DMS79 treated with DMSO at 0.1 percent for 48 hours (cell line): ENCODE data around the gene CD300LG.
"Not testable (repeated sequence)": the region's sequence is repeated elsewhere in the genome, so short reads cannot be mapped to it uniquely, and the experiment has no call there.

ENCODE experiments used
- DNase-seq: peaks from one replicate; lab custom pipeline; 2025; lab: John Stamatoyannopoulos, UW

CD300LG gene

DNA sequence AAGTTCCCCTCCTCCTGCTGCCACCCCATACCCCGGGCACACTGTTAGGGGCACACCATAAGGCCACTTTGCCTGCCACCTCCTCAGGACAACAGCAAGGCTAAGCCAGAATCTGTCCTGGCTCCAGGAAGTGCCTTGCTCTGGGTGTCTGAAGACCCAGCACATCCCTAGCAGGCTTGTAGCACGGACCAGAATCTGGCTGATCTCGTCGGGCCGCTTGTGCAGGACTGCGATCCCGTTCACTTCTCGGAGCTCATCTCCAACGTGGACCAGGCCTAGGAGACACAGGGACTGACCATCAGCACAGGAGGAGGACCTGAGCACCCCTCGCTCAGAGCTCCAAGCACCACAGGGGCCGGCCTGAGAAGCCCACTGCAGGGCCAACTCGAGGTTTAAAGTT is 21.4 kb upstream of the CD300LG start:
- DNase-seq, result no peak

DNA sequence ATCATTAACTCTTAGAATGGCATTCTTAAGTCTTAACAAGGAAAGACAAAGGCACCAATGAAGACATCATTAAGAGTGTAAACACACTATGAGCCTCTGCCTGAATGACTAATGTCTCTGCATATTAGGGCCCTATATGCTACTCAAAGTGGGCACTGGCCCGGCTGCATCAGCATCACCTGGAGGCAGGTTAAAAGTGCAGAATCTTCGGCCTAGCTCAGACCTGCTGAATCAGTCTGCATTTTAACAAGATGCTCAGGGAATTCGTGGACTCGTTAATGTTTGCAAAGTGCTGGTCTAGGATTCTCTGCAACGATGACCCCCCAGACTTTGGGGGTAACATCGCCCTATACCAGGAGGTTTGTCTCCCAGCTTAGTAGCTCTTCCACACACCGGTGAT is 20.8 kb upstream of the CD300LG start:
- DNase-seq, result no peak

DNA sequence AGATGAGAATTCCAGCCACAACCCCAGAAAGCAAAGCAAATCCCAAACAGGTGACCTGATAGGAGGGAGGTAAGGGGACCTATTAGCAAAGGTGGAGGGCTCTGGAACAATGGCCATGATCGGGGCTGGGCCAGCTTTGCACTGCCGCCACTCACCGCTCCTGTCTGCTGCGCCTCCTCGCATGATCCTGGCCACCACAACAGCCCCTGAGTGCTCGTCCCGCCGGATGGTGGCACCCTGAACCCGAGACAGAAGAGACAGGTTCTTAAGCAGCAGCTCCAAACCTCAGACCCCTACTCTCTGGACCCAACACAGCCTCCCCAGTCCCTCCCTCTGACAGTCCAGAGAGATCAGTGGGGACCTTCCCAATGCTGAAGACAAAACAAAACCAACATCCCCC is 19.4 kb upstream of the CD300LG start:
- no peak for DNase-seq

DNA sequence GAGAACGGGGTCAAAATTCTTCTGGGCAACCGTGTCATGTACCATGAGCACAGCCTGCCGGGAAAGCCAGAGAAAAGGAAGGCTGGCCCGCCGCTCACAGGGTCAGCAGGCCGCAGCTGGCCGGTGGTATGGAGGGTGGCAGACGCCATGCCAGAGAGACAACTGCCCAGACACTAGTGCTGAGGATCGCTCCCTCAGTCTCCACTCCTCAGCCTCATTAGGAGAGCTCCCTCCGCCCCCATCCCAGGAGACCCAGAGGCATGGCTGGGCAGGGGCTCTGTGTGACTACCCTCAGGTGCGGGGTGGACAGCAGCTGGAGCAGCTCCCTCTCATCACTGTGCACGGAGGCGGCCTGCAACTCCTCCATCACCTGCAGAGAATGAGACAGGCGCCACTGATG is 17.2 kb upstream of the CD300LG start:
- no peak for DNase-seq

DNA sequence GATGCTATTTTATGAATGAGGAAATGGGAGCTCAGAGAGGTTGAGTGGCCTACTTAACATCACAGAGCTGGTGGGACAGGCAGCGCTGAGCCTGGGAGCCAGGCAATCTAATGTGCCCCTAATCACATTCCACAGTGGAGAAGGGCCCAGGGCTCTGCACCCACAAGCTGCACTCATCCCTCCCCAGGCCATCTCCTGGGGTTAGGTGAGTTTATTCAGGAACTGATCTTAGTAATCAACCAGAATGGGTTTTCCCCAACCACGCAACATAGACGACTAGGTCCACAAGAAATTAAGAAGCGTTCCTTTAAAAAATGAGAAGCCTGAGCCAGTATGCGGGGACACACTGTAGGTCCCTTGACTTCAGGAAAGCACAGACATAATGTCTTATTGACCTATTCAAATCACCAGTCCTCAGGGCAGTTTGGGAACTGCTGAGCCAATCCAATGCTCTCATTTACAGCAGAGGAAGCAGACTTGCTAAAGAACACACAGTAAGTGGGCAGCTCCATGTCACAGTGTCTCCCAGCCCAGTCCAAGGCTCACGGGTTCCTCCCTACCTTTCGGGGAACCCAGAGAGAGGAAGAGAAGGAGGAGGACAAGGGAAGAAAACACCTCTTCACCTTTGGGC is 16.4 kb upstream of the CD300LG start:
- no peak for DNase-seq

DNA sequence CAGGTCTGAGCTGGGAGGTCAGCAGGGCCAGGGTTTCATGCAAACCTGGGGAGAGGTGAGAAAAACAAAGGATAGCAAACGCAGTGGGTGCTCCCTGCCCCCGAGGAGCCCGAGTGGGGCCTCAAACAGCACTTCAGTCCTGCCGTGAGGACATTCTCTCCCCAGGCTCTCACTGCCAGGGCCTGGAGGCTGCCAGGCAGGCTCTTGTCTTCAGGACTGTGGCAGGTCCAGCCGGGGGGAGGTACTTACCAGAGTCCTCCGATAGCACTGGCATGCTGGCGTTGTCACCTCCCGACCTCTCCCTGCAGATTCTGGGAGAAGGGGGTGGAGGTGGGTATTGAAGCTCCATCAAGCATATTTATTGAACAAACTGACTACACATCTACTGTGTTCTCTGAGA is 15.3 kb upstream of the CD300LG start:
- DNase-seq, result no peak

DNA sequence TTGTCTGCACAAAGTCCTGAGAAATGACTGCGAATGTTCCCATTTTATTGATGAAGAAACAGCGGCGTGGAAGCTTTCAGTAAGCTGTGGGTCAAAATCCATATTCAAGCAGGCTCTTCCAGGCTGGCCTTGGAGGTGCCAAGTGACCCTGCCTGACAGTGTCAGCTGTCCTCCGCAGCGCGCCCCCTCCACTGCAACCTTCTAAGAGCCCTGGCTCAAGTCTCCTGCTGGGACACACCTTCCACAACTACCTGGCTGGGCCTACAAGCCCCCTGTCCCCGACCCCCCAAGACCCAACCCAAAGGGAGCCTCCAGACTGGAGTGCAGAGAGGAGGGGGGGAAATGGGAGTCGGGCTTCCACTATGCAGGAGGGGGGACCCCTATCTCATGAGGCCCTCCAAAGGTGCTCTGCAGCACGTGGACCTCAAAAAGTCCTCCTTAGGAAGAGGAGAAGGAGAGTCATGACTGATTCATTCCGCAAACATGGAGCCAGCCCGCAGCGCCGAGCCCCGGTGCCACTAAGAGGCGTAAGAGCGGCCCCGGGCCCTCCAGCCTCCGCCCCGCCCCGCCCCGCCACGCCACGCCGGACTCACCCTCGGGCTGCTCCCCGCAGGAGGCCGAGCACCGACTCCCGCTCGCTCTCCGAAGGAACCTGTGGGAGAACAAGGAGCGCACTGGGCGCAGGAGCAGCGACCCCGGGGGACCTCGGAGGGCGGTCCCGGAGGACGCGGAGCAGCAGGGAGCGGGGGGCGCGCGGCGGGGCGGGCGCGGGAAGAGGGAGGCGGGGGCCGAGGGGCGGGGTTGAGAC is 14.6 kb upstream of the CD300LG start:
- DNase-seq, result peak; percentile 7

DNA sequence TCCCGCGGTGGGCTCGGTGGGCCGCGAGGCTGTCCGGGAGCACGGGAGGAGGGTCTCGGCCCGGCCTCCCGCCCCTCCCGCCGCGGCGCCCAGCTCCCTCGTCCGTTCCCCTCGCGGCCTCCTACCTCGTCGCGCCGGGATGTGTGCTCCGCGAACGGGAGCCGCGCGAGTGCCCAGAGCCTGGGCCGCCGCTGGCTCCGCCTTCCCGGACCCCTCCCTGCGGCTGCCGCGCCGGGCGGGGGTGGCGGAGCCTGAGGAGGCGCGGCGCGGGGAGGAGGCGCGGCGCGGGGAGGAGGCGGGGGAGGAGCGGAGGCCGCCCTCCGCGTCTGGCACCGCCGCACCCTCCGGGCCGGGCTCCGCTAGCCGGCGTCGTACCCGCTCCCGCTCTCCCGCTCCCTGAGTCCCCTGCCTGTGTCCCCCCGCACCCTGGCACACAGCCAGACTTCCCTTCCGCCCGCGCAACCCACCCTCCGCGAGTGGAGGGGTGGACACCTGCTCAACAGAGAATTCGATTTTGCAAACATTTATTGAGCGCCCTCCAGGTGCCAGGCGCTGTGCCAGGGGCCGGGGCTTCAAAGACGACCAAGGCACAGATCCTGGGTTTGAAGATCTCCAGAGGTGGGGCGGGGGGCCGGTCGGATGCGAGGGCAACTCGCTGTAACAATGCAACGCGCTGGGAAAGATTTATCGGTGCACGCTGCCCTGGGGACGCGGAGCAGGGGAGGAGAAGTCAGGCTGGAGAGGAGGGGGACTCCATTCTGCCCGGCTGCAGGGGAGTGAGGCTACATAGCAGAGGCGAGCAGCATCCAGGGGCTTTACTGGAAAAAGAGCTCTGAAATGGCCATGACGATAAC is 13.8 kb upstream of the CD300LG start, which contains the start of gene MPP3:
Gene MPP3, minus strand, starts transcription at position 171 of the 854 bp plus-strand sequence. CDS start 1,240 bp downstream, outside the sequence.
- peak; percentile 36 for DNase-seq

DNA sequence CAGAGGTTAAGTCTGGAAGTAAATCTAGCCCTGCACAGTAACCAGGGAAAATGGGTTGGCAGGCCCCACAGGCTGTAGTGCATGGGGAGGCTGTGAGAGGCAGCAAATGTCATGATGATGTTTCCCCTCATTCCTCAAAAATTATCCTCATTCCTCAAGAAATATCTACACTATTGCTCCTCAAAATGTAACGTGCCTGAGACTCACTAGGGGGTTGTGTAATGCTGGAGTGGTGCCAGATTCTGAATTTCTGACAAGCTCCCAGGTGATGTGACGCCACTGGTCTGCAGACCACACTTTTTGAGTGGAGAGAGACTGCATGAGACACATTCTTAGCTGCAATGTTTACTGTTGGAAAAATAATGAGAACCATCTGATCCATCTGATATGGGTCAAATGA is 12.9 kb upstream of the CD300LG start:
- no peak for DNase-seq

DNA sequence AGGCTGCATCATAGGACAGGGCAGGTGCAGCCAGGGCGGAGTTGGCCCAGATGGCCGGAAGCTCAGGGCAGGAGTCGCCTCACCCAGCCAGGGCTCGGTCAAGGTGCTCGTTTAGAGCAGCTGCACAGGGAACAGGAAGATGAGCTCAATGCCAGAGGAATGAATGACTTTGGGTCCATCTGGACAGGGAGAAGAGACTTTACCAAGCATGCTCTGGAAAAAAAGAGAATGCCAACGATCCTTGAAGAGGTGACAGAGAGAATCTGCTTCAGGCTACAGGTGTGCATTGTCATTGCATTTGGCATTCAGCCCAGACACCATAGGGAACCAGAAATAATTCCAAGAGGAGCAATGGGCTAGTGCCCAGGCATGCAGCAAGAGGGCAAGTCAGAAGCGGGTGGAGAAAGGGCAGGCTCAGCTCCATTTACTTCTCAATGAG is 7.3 kb upstream of the CD300LG start:
- peak; percentile 91 for DNase-seq

DNA sequence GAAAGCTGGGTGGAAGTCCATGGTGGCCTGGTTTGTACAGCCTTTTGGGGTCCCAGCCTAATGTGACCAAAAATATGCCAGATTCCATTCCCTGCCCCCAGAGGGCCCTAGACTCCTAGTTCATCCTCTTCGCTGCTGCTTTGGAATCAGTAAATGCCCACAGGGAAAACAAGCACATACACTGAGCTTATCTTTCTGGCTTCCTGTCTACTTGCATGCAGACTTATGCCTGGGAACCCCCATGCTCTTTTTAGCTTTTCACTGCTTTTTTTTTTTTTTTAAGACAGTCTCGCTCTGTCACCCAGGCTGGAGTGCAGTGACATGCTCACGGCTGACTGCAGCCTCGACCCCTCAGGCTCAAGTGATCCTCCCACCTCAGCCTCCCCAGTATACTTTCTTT is 6.2 kb upstream of the CD300LG start:
- no peak for DNase-seq

DNA sequence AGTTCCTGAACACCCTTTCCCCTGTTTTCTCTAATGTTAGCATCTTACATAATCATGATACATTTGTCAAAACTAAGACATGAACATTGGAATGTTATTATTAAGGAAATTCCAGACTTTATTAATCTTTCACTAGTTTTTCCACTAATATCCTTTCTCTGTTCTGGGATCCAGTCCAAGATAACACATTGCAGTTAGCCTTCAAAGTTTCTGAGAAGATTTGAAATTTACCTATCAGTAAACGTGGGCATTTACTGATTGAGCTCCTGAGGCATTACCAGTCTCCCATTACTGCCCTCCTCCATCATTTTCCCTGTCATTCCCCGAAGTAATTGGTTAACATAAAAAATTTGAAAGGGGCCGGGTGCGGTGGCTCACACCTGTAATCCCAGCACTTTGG is 5.7 kb upstream of the CD300LG start:
- no peak for DNase-seq

DNA sequence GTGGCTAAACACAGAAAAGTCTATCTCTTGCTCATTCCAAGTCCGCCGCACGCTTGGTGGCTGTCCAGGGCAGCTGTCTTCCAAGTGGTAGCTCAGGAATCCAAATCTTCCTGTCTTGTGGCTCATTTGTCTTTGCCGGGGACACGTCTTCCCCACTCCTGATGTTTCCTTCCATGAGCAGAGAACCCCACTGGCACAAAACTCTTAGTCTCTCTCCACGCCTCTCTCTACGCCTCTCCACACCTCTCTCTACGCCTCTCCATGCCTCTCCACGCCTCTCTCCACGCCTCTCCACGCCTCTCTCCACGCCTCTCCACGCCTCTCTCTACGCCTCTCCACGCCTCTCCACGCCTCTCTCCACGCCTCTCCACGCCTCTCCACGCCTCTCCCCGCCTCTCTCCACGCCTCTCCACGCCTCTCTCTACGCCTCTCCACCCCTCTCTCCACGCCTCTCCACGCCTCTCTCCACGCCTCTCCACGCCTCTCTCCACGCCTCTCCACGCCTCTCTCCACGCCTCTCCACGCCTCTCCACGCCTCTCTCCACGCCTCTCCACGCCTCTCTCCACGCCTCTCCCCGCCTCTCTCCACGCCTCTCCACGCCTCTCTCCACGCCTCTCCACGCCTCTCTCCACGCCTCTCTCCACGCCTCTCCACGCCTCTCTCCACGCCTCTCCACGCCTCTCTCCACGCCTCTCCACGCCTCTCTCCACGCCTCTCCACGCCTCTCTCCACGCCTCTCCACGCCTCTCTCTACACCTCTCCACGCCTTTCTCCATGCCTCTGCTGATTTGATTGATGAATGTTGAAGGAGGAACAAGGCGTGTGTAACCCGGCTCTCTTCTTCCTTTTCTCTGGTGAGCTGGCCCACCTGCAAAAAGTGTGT is 4.6 kb upstream of the CD300LG start:
- not testable (repeated sequence) for DNase-seq

DNA sequence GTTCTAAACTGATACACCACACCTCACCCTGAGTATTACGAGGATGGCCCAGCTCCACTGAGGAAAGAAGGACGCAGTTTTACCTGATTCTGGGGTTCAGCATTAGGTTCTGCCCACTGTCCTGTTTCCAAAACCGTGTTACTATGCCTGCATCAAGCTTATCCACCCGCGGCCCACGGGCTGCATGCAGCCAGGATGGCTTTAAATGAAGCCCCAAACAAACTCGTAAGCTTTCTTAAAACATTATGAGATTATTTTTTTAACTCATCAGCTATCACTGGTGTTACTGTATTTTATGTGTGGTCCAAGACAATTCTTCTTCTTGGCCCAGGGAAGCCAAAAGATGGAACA is 4.0 kb upstream of the CD300LG start:
- no peak for DNase-seq

DNA sequence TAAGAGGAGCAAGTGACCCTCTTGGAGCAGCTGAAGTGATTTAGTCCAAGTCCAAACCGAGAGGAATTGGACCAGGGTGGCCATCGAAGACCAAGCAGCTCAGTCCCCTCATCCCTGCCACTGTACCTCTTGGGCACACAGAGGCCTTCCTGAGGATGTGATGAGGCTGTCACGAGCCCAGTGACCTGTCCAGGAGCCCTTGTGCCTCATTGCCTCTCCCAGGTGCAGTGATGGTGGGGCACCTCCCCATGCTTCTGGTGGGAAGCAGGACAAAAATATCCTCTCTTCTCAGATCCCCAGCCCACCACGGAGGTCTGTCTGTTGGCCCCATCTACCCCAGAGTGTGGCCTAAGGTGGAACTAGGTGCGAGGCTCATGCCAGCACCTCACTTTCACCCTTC is 2.7 kb upstream of the CD300LG start:
- DNase-seq, result no peak

DNA sequence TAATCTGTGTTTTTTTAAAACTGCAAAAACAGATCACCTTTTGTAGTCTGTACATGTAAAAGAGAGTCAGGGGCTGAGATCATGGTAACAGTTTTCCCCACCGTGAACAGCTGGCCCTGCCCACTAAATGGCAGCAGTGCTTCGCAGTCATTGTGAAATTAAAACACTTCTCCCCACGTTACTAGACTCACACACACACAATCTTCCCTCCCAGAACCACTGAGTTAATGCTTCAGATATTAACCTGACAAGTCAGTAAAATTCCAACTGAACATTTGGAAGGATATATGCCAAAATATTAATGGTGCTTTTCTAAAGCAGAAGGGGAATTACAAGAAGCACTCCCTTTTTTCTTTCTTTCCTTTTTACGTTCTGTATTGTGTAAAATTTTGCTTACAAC is 1.2 kb upstream of the CD300LG start:
- DNase-seq, result no peak

DNA sequence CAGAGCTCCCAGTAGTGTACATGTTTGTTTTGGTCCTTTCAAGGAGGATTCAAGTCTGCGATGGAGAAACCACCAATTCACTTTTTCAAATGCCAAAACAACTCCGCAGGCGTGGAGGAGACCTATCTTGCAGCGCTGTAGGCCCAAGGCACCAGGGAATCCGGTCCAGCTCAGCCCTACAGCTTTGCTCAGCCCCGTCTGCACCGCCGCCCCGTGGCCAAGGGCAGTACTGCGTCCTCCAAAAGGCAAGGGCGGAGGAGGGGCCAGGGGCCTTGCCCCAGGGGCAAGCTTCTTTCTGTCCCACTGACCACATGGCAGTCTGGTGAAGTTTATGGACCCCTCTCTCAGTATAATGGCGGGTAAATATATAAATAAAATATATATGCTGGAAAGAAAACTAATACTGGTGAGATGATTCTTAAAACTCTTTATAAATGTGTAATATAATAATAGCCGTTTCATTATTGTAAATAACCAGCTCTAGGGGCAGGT is 709 bp upstream of the CD300LG start:
- DNase-seq, result peak; percentile 10

DNA sequence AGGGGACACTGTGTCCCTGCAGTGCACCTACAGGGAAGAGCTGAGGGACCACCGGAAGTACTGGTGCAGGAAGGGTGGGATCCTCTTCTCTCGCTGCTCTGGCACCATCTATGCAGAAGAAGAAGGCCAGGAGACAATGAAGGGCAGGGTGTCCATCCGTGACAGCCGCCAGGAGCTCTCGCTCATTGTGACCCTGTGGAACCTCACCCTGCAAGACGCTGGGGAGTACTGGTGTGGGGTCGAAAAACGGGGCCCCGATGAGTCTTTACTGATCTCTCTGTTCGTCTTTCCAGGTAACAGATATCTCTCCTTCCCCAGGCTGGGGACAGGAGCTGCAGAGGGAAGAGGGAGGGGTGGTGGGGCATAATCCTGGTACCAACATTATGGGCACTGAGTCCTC is 1.6 kb downstream of the CD300LG start:
- no peak for DNase-seq

DNA sequence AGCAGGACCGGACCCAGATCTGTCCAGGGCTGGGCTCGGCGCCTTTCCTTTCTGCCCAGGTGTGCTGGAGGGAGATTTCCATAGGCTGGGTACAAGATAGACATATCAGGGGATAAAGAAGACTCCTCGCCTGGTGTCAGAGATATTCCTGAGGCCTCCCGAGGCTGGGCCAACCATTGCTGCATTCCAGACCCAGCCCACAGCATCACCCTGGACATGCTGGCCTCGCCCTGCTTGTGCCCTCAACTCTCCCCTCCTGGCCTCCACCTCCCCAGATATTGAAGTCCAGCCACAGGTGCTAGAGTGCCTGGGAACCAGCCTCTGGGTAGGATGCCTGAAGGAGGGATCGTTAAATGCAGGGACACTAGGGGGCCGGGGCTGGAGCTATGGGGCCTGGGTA is 2.1 kb downstream of the CD300LG start:
- DNase-seq, result no peak

DNA sequence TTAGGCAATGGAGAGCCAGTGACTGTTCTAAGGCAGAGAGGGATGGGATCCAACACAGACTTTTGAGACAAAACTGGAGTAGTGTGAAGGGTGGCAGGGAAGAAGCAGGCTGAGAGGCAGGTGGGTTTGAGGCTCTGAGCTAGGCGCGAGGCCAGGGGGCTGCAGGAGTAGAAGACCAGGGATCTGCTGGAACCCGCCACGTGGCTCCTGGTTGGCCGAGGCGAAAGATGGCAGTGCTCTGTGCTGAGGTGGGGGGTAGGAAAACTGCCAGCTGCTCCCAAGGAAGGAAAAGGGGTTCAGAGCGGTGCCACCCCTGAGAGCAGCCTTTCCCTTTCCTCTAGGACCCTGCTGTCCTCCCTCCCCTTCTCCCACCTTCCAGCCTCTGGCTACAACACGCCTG is 5.6 kb downstream of the CD300LG start:
- DNase-seq, result no peak

DNA sequence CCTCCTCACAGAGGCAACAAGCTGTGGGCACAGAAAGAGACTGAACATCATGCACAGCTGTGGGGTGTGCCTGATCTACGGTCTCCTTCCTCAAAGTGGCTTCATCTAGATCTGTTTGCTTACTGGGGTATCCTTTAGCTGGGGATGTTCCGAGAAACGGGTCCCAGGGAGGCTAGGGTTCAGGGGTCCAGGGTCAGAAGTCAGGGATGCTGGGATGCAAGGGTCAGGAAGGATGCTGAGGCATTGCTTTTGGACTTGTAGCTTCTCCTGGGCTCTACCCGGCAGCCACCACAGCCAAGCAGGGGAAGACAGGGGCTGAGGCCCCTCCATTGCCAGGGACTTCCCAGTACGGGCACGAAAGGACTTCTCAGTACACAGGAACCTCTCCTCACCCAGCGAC is 6.6 kb downstream of the CD300LG start:
- no peak for DNase-seq

DNA sequence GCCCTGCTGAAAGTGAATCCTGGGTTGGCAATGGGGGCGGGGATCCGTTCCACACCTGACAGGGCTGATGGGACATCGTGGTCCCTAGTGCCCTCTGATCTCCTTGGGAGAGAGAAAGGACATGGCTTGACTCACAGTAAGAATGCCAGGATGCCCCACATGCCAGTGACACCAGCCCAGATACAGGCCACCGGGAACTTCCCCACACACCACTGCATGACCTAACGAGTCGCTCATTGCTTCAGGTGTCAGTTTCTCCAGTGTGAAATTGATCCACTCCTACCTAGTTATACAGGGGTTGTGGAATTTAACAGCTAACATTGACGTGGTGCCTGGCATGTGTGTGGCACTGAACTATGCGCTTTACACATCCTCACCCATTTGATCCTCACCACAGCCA is 7.5 kb downstream of the CD300LG start:
- DNase-seq, result no peak
